Measurements from ENCODE around the gene KCNK18.

DNA sequence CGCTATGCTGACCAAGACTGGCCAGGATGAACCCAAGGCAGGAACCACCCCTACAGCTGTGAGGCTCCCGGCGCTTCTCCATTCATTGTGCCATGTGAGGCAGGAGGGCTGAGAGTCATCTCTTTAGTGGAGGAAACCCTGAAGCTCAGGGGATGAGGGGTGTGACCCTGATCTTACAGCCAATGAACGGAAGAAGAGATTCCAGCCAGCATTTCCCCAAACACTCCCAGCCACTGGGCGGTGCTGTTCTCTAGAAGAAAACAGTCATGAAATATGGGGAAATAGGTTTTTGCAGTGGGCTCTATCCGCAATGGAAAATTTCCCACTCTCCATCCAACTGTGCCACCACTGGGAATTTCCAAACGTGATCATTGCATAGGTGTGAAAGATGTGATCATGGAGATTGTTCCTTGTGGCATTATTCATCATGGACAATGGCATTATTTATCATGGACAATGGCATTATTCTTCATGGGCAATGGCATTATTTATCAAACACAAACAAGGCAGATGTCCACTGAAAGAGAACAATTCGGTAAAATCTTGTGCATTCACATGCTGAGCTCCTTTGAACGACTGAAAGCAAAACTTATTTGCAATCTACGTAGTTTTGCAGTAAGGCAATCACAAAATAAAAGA is 29.6 kb downstream of the KCNK18 start:
- TF ChIP-seq ZNF274 (IDR thresholded peaks at IDR 0.05; ENCODE audit: borderline replicate concordance, extremely low read depth, low read length), result no peak
- TF ChIP-seq, protein P1, sequence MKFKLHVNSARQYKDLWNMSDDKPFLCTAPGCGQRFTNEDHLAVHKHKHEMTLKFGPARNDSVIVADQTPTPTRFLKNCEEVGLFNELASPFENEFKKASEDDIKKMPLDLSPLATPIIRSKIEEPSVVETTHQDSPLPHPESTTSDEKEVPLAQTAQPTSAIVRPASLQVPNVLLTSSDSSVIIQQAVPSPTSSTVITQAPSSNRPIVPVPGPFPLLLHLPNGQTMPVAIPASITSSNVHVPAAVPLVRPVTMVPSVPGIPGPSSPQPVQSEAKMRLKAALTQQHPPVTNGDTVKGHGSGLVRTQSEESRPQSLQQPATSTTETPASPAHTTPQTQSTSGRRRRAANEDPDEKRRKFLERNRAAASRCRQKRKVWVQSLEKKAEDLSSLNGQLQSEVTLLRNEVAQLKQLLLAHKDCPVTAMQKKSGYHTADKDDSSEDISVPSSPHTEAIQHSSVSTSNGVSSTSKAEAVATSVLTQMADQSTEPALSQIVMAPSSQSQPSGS (IDR thresholded peaks at IDR 0.05; ENCODE audit: low read length), result no peak
- TF ChIP-seq, protein P2, sequence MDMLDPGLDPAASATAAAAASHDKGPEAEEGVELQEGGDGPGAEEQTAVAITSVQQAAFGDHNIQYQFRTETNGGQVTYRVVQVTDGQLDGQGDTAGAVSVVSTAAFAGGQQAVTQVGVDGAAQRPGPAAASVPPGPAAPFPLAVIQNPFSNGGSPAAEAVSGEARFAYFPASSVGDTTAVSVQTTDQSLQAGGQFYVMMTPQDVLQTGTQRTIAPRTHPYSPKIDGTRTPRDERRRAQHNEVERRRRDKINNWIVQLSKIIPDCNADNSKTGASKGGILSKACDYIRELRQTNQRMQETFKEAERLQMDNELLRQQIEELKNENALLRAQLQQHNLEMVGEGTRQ (IDR thresholded peaks at IDR 0.05; ENCODE audit: low read length), result no peak
- TF ChIP-seq, protein P3, sequence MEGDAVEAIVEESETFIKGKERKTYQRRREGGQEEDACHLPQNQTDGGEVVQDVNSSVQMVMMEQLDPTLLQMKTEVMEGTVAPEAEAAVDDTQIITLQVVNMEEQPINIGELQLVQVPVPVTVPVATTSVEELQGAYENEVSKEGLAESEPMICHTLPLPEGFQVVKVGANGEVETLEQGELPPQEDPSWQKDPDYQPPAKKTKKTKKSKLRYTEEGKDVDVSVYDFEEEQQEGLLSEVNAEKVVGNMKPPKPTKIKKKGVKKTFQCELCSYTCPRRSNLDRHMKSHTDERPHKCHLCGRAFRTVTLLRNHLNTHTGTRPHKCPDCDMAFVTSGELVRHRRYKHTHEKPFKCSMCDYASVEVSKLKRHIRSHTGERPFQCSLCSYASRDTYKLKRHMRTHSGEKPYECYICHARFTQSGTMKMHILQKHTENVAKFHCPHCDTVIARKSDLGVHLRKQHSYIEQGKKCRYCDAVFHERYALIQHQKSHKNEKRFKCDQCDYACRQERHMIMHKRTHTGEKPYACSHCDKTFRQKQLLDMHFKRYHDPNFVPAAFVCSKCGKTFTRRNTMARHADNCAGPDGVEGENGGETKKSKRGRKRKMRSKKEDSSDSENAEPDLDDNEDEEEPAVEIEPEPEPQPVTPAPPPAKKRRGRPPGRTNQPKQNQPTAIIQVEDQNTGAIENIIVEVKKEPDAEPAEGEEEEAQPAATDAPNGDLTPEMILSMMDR (IDR thresholded peaks at IDR 0.05; ENCODE audit: control extremely low read depth in 1 of 3, insufficient read depth in 1 of 3, low read depth in 1 of 3, low read length in 3 of 3), result peak; percentile 69 to 90 (median 80)
- no peak for TF ChIP-seq POLR2AphosphoS5 (IDR thresholded peaks at IDR 0.05; ENCODE audit: low read depth, low read length)
- no peak for TF ChIP-seq RFX5 (IDR thresholded peaks at IDR 0.05; ENCODE audit: borderline replicate concordance, low read depth, low read length)
- TF ChIP-seq SP1 (IDR thresholded peaks at IDR 0.05; ENCODE audit: low read depth, low read length), result 0 out of 2 replicates have a peak, but pooled peaks have one; percentile 13
- TF ChIP-seq POLR2A (IDR thresholded peaks at IDR 0.05; ENCODE audit: control extremely low read depth in 1 of 2, low read depth in 2 of 2, low read length in 2 of 2), result no peak
- TF ChIP-seq CHD1 (IDR thresholded peaks at IDR 0.05; ENCODE audit: low read depth, low read length), result no peak
- no peak for TF ChIP-seq HDAC6 (IDR thresholded peaks at IDR 0.05; ENCODE audit: low read depth, low read length)

Measured in H1 (cell line).